HCT116 (cell line): ENCODE measurements around the gene PCDHGB4. TPM values are rescaled to one million over a fixed set of nuclear protein-coding genes. Genes with fewer than 3 reads are reported as not detected.

Experiments
- ATAC-seq: fragments of 200-7000 bp; cut with Tn5 transposase; 2 replicates; pipeline ENCODE4 v1.9.1; 2020; ENCODE audit warnings: mild to moderate bottlenecking, moderate library complexity
- BruUV-seq: library from RNA; stranded (reverse); fragments of 400-500 nt; replicated peaks from 2 replicates; lab custom pipeline; 2021; lab: Mats Ljungman, UMichigan
- CTCF ChIA-PET: fragments of 300-600 bp; sonication (Branson Sonifier 250); formaldehyde crosslinking; loops from one replicate; lab custom pipeline; 2021; ENCODE audit warnings: antibody characterized with exemption; lab: Charles Lee
- POLR2A ChIA-PET: fragments of 300-600, 350-600 bp; sonication (Branson Sonifier 250); formaldehyde crosslinking; loops from one replicate; lab custom pipeline; 2021; ENCODE audit warnings: antibody characterized with exemption; lab: Charles Lee
- RAD21 ChIA-PET, 2 experiments: fragments of 300-600 bp; sonication (Branson Sonifier 250); formaldehyde crosslinking; loops; one replicate each; lab custom pipeline; 2023; ENCODE audit warnings: low total read pairs in 2 of 2; ENCODE audit not compliant: uncharacterized antibody in 2 of 2, unreplicated experiment in 2 of 2, low non-redundant PET in 1 of 2; lab: Charles Lee
- DNase-seq: peaks from one replicate; pipeline ENCODE4 v3.0.0-alpha.2; 2010; ENCODE audit warnings: low read depth, low spot score
- H2AFZ ChIP-seq: fragments of 200-600 bp; shearing (Covaris generic), sonication (generic); 2 replicates; pipeline ENCODE4 v1.6.1; 2017; ENCODE audit warnings: low read depth, mixed run types, mixed read lengths, antibody characterized with exemption, low read length; ENCODE audit not compliant: poor library complexity, severe bottlenecking
- H3K27ac ChIP-seq: 2 replicates; pipeline ENCODE4 v1.5.1; 2012; ENCODE audit warnings: low read depth, low read length
- H3K27me3 ChIP-seq: fragments of 200-600 bp; sonication (generic); 2 replicates; pipeline ENCODE4 v1.6.1; 2016; ENCODE audit warnings: mixed run types, low read length, mixed read lengths; ENCODE audit not compliant: insufficient read depth
- H3K36me3 ChIP-seq, 2 experiments: fragments of 200-500 bp in 1 of 2; fragments of 200-600 bp in 1 of 2; sonication (Bioruptor generic) in 1 of 2; sonication (generic) in 1 of 2; 2 replicates each; pipeline versions ENCODE4 v1.5.1 to v1.6.1; 2014 to 2016; ENCODE audit warnings: low read length in 2 of 2, inconsistent platforms in 1 of 2, mixed read lengths in 1 of 2, mixed run types in 1 of 2; ENCODE audit not compliant: insufficient read depth in 2 of 2, control insufficient read depth in 1 of 2
- H3K4me1 ChIP-seq, 2 experiments: fragments of 200-600 bp in 1 of 2; sonication (generic) in 1 of 2; 2 replicates each; pipeline versions ENCODE4 v1.5.1 to v1.6.1; 2012 to 2017; ENCODE audit warnings: low read length in 2 of 2, inconsistent platforms in 1 of 2, mild to moderate bottlenecking in 1 of 2, mixed read lengths in 1 of 2, mixed run types in 1 of 2, moderate library complexity in 1 of 2; ENCODE audit not compliant: insufficient read depth in 2 of 2, control insufficient read depth in 1 of 2
- H3K4me2 ChIP-seq: fragments of 200-600 bp; sonication (generic); 2 replicates; pipeline ENCODE4 v1.6.1; 2017; ENCODE audit warnings: mixed run types, low read length, mixed read lengths
- H3K4me3 ChIP-seq, 2 experiments: fragments of 200-600 bp in 1 of 2; sonication (generic) in 1 of 2; replicated peaks in 1 of 2; 2 replicates each; pipeline ENCODE4 v1.5.1; 2011 to 2016; ENCODE audit warnings: low read length in 2 of 2, control low read depth in 1 of 2, low read depth in 1 of 2, mild to moderate bottlenecking in 1 of 2, mixed read lengths in 1 of 2, mixed run types in 1 of 2
- H3K79me2 ChIP-seq: fragments of 200-600 bp; sonication (generic); 2 replicates; pipeline ENCODE4 v1.6.1; 2017; ENCODE audit warnings: mild to moderate bottlenecking, mixed run types, low read length, moderate library complexity, mixed read lengths; ENCODE audit not compliant: insufficient read depth
- H3K9ac ChIP-seq: fragments of 200-600 bp; sonication (generic); 2 replicates; pipeline ENCODE4 v1.6.1; 2016; ENCODE audit warnings: low read length, mixed read lengths
- H3K9me2 ChIP-seq: fragments of 200-600 bp; sonication (generic), shearing (Covaris generic); 2 replicates; pipeline ENCODE4 v1.6.1; 2017; ENCODE audit warnings: mixed run types, mild to moderate bottlenecking, moderate library complexity; ENCODE audit not compliant: insufficient read depth
- H3K9me3 ChIP-seq, 2 experiments: fragments of 200-500 bp in 1 of 2; fragments of 200-600 bp in 1 of 2; sonication (Bioruptor generic) in 1 of 2; sonication (generic) in 1 of 2; 2 replicates each; pipeline ENCODE4 v1.6.1; 2014 to 2017; ENCODE audit warnings: low read length in 2 of 2, mixed read lengths in 2 of 2, inconsistent platforms in 1 of 2, low read depth in 1 of 2, mild to moderate bottlenecking in 1 of 2, mixed run types in 1 of 2, moderate library complexity in 1 of 2; ENCODE audit not compliant: control insufficient read depth in 1 of 2, insufficient read depth in 1 of 2
- H4K20me1 ChIP-seq: fragments of 200-600 bp; sonication (generic), shearing (Covaris generic); 2 replicates; pipeline ENCODE4 v1.6.1; 2017; ENCODE audit warnings: mixed run types, mild to moderate bottlenecking, moderate library complexity; ENCODE audit not compliant: insufficient read depth
- ATF3 ChIP-seq: IDR thresholded peaks from 2 replicates; pipeline ENCODE4 v1.6.1; 2012
- ELF1 ChIP-seq: IDR thresholded peaks from 2 replicates; pipeline ENCODE4 v1.6.1; 2012; ENCODE audit warnings: low read depth, borderline replicate concordance
- EZH2 ChIP-seq: fragments of 200-600 bp; sonication (generic); IDR thresholded peaks from 2 replicates; pipeline ENCODE4 v1.6.1; 2017; ENCODE audit warnings: antibody characterized with exemption, mixed run types
- EZH2phosphoT487 ChIP-seq: fragments of 200-600 bp; IDR thresholded peaks from 2 replicates; pipeline ENCODE4 v1.6.1; 2018; ENCODE audit warnings: antibody characterized with exemption, borderline replicate concordance
- JUND ChIP-seq: IDR thresholded peaks from 2 replicates; pipeline ENCODE4 v1.6.1; 2012
- POLR2A ChIP-seq: IDR thresholded peaks from 2 replicates; pipeline ENCODE4 v1.7.0; 2011; ENCODE audit warnings: borderline replicate concordance; ENCODE audit not compliant: insufficient read depth, insufficient read length; ENCODE audit errors: extremely low read depth
- RAD21 ChIP-seq: IDR thresholded peaks from 2 replicates; pipeline ENCODE4 v1.6.1; 2012; ENCODE audit warnings: low read depth, mild to moderate bottlenecking
- REST ChIP-seq: IDR thresholded peaks from 2 replicates; pipeline ENCODE4 v1.6.1; 2012; ENCODE audit warnings: low read depth
- SIN3A ChIP-seq: IDR thresholded peaks from 2 replicates; pipeline ENCODE4 v1.6.1; 2012; ENCODE audit warnings: low read depth
- SP1 ChIP-seq: IDR thresholded peaks from 2 replicates; pipeline ENCODE4 v1.6.1; 2012; ENCODE audit warnings: low read depth
- SRF ChIP-seq: IDR thresholded peaks from 2 replicates; pipeline ENCODE4 v1.6.1; 2012; ENCODE audit warnings: low read depth
- TCF7L2 ChIP-seq: IDR thresholded peaks from 2 replicates; pipeline ENCODE4 v1.7.0; 2011; ENCODE audit warnings: borderline replicate concordance, inconsistent platforms; ENCODE audit not compliant: insufficient read depth, insufficient read length; ENCODE audit errors: extremely low read depth
- ZFX ChIP-seq: fragments of 450-650 bp; IDR thresholded peaks from 2 replicates; pipeline ENCODE4 v1.6.1; 2017
- ZNF274 ChIP-seq: fragments of 200-500 bp; sonication (Bioruptor generic); IDR thresholded peaks from 2 replicates; pipeline ENCODE4 v1.6.1; 2014; ENCODE audit warnings: mild to moderate bottlenecking, low read depth, low read length, inconsistent platforms
- intact Hi-C: fragments of 100-400 bp; cut with micrococcal nuclease; formaldehyde crosslinking; loops from 2 replicates; pipeline ENCODE4 v1.10.0; 2022
- total RNA-seq: library from RNA; stranded (reverse); gene quantifications from one replicate; pipeline ENCODE4 v1.2.1, GENCODE V29; 2021; ENCODE audit not compliant: unreplicated experiment
- TF ChIP-seq, protein P1 (sequence below), 3 experiments: fragments of 200-600 bp in 1 of 3; sonication (generic) in 1 of 3; IDR thresholded peaks in 2 of 3; conservative IDR thresholded peaks in 1 of 3; 2 replicates each; pipeline ENCODE4 v1.5.1; 2012 to 2017; ENCODE audit warnings: low read depth in 2 of 3, low read length in 2 of 3, antibody characterized with exemption in 1 of 3, borderline replicate concordance in 1 of 3, control low read depth in 1 of 3, mild to moderate bottlenecking in 1 of 3, mixed read lengths in 1 of 3, mixed run types in 1 of 3, moderate library complexity in 1 of 3; ENCODE audit not compliant: insufficient read depth in 1 of 3

PCDHGB4 gene
- total RNA-seq, 1 experiment from 2014 or later, result not detected

DNA sequence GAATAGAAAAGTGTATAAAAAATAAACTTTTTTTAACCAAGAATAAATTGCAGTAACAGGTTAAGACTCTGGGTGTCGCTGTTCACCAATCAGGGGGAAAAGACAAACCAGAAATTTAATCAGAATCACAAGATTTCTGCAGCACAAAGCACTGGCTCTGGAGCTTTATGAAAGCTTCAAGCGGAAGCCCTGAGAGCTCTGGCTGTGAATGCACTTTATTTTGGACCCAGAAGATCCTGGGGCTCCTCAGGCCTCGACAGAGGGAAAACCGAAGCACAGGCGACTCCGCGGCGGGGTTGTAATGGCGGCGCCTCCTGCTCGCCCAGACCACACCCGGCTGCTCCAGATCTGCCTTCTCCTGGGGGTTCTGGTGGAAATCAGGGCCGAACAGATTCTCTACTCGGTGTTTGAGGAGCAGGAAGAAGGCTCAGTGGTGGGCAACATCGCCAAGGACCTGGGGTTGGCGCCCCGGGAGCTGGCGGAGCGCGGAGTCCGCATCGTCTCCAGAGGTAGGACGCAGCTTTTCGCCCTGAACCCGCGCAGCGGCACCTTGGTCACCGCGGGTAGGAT lies 32.5 kb upstream of the PCDHGB4 start, which contains the start of gene PCDHGA4:
Gene PCDHGA4 (plus strand): TSS at position 122 of the 570 bp plus-strand sequence. CDS start 87 bp downstream, at position 209.
- no peak within 1 kb of the TSS for H2AFZ ChIP-seq
- H3K79me2 ChIP-seq, result no peaks in the 10 kb centered on the region
- no peak within 1 kb of the TSS for H3K4me2 ChIP-seq
- no peaks in the 10 kb centered on the region for H3K27me3 ChIP-seq
- no peaks in the 10 kb centered on the region; a peak in 1 of 4 replicates for H3K9me3 ChIP-seq
- H3K9ac ChIP-seq, result no peak within 1 kb of the TSS
- POLR2A ChIA-PET, result no interaction called here
- CTCF ChIA-PET, result no interaction called here
- BruUV-seq, result no TSS peak
- ATAC-seq, result no peak
- no peak for DNase-seq
- H3K9me2 ChIP-seq, result no peaks in the 10 kb centered on the region
- no peaks in the 10 kb centered on the region for H3K4me1 ChIP-seq
- no peaks in the 10 kb centered on the region for H3K36me3 ChIP-seq
- no peak within 1 kb of the TSS for H3K4me3 ChIP-seq
- no peaks in the 10 kb centered on the region for H4K20me1 ChIP-seq
- RAD21 ChIA-PET, result no interaction called here
- intact Hi-C loops, result no loop called here
- TF ChIP-seq, protein P1, sequence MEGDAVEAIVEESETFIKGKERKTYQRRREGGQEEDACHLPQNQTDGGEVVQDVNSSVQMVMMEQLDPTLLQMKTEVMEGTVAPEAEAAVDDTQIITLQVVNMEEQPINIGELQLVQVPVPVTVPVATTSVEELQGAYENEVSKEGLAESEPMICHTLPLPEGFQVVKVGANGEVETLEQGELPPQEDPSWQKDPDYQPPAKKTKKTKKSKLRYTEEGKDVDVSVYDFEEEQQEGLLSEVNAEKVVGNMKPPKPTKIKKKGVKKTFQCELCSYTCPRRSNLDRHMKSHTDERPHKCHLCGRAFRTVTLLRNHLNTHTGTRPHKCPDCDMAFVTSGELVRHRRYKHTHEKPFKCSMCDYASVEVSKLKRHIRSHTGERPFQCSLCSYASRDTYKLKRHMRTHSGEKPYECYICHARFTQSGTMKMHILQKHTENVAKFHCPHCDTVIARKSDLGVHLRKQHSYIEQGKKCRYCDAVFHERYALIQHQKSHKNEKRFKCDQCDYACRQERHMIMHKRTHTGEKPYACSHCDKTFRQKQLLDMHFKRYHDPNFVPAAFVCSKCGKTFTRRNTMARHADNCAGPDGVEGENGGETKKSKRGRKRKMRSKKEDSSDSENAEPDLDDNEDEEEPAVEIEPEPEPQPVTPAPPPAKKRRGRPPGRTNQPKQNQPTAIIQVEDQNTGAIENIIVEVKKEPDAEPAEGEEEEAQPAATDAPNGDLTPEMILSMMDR (IDR thresholded peaks at IDR 0.05 in 2 of 3, conservative IDR thresholded peaks at IDR 0.05 in 1 of 3; ENCODE audit: borderline replicate concordance in 1 of 3, insufficient read depth in 1 of 3, low read depth in 2 of 3, low read length in 2 of 3), result peak; percentile 32 to 58 (median 48); a peak in 4 of 6 replicates
- TF ChIP-seq RAD21, result peak; percentile 42
- TF ChIP-seq POLR2A, result no peak
- no peak for TF ChIP-seq JUND
- TF ChIP-seq ZFX, result no peak
- no peak within 1 kb of the TSS for H3K27ac ChIP-seq

- intact Hi-C loops, result no loop called here
- ChIA-PET RAD21 (no interaction called here), POLR2A (no interaction called here), CTCF (no interaction called here)
- Histone ChIP-seq H3K4me2 (no peak overlapping the region), H3K9me2 (no peaks in the 10 kb centered on the region), H3K9ac (no peak overlapping the region), H3K9me3 (no peaks in the 10 kb centered on the region; a peak in 2 of 4 replicates), H3K4me3 (no peak overlapping the region), H2AFZ (no peak overlapping the region), H3K4me1 (no peaks in the 10 kb centered on the region), H4K20me1 (no peaks in the 10 kb centered on the region), H3K27me3 (no peaks in the 10 kb centered on the region), H3K27ac (no peak overlapping the region), H3K79me2 (no peaks in the 10 kb centered on the region), H3K36me3 (no peaks in the 10 kb centered on the region)
- DNase-seq (no peak), ATAC-seq (no peak)
- BruUV-seq, result no TSS peak
- TF ChIP-seq ELF1 (no peak), EZH2 (no peak), EZH2phosphoT487 (no peak), TCF7L2 (no peak), ZFX (no peak), ATF3 (no peak), SP1 (no peak), SIN3A (no peak), ZNF274 (no peak), SRF (no peak), REST (no peak)
These were observed 31.9 kb upstream of the PCDHGB4 start for GRCh38 chr5:141355641-141356040.
